Measurements from ENCODE around the gene MGRN1.

- TF ChIP-seq YY1 (IDR thresholded peaks at IDR 0.05; ENCODE audit: insufficient read depth, insufficient read length): no peak
- TF ChIP-seq SUZ12 (IDR thresholded peaks at IDR 0.05; ENCODE audit: extremely low read depth, insufficient read depth, insufficient read length): no peak
- no peak for TF ChIP-seq ZNF274 (IDR thresholded peaks at IDR 0.05; ENCODE audit: low read depth, low read length)
These were observed 89.3 kb downstream of the MGRN1 start for GRCh38 chr16:4713663-4714501.

Data from NT2/D1 (cell line).